Testis (tissue), 2 donors: Measurements from ENCODE around the gene RASAL2.

Experiments used
- POLR2A ChIP-seq: fragments of 450-650 bp; IDR thresholded peaks from one replicate; pipeline ENCODE4 v1.6.1; 2017; ENCODE audit warnings: antibody characterized with exemption, mild to moderate bottlenecking, moderate library complexity
- TF ChIP-seq, protein P1 (sequence below), 3 experiments: fragments of 450-650 bp in 2 of 3; fragments of 200-600 bp in 1 of 3; sonication (generic) in 1 of 3; IDR thresholded peaks; one replicate each; pipeline ENCODE4 v1.5.1; 2016 to 2019; ENCODE audit warnings: antibody characterized with exemption in 3 of 3, mild to moderate bottlenecking in 2 of 3, moderate library complexity in 1 of 3

- TF ChIP-seq, protein P1, sequence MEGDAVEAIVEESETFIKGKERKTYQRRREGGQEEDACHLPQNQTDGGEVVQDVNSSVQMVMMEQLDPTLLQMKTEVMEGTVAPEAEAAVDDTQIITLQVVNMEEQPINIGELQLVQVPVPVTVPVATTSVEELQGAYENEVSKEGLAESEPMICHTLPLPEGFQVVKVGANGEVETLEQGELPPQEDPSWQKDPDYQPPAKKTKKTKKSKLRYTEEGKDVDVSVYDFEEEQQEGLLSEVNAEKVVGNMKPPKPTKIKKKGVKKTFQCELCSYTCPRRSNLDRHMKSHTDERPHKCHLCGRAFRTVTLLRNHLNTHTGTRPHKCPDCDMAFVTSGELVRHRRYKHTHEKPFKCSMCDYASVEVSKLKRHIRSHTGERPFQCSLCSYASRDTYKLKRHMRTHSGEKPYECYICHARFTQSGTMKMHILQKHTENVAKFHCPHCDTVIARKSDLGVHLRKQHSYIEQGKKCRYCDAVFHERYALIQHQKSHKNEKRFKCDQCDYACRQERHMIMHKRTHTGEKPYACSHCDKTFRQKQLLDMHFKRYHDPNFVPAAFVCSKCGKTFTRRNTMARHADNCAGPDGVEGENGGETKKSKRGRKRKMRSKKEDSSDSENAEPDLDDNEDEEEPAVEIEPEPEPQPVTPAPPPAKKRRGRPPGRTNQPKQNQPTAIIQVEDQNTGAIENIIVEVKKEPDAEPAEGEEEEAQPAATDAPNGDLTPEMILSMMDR (IDR thresholded peaks at IDR 0.05), result no peak
- TF ChIP-seq POLR2A, result no peak
Measured at GRCh38 chr1:178093494-178093950, 382 bp upstream of the RASAL2 start.
